HEK293 (cell line): ENCODE data around the gene TYMS.

ENCODE experiments used
- CTCF ChIA-PET: fragments of 350-600 bp; formaldehyde crosslinking; extraction: SDS; loops from one replicate; lab custom pipeline; 2021; ENCODE audit warnings: antibody characterized with exemption; lab: Yijun Ruan, JAX
- POLR2A ChIA-PET: fragments of 300-600 bp; formaldehyde crosslinking; extraction: SDS; loops from one replicate; lab custom pipeline; 2020; ENCODE audit warnings: antibody characterized with exemption, inconsistent platforms; lab: Yijun Ruan, JAX
- H3K27ac ChIP-seq: fragments of 200-500 bp; sonication (Bioruptor generic); 2 replicates; pipeline ENCODE4 v1.5.1; 2014; ENCODE audit warnings: low read depth, low read length, control low read depth, inconsistent platforms; ENCODE audit errors: extremely low read depth
- H3K36me3 ChIP-seq, 2 experiments: fragments of 200-500 bp in 1 of 2; sonication (Bioruptor generic) in 1 of 2; 1 replicate in 1 of 2; 2 replicates in 1 of 2; pipeline ENCODE4 v1.5.1; 2014 to 2017; ENCODE audit warnings: inconsistent platforms in 2 of 2, low read length in 2 of 2; ENCODE audit not compliant: control insufficient read depth in 2 of 2, insufficient read depth in 1 of 2
- H3K4me1 ChIP-seq: fragments of 200-500 bp; sonication (Bioruptor generic); 2 replicates; pipeline ENCODE4 v1.5.1; 2014; ENCODE audit warnings: mild to moderate bottlenecking, low read length, inconsistent platforms; ENCODE audit not compliant: control insufficient read depth, insufficient read depth
- H3K4me3 ChIP-seq: 2 replicates; pipeline ENCODE4 v1.5.1; 2011; ENCODE audit warnings: low read depth, mild to moderate bottlenecking, control low read depth, low read length, moderate library complexity
- H3K9me3 ChIP-seq: fragments of 200-500 bp; sonication (Bioruptor generic); 2 replicates; pipeline ENCODE4 v1.5.1; 2014; ENCODE audit warnings: low read depth, low read length, inconsistent platforms; ENCODE audit not compliant: control insufficient read depth, insufficient read depth
- AEBP2 ChIP-seq: fragments of 450-650 bp; formaldehyde crosslinking; IDR thresholded peaks from 2 replicates; pipeline ENCODE4 v1.5.1; 2016; ENCODE audit warnings: missing biosample characterization, missing genetic modification characterization, borderline replicate concordance
- ATF2 ChIP-seq: fragments of 450-650 bp; formaldehyde crosslinking; IDR thresholded peaks from 2 replicates; pipeline ENCODE4 v1.5.1; 2016; ENCODE audit warnings: missing biosample characterization, missing genetic modification characterization, low read depth
- BCL11B ChIP-seq: fragments of 450-650 bp; formaldehyde crosslinking; IDR thresholded peaks from 2 replicates; pipeline ENCODE4 v1.5.1; 2016; ENCODE audit warnings: low read depth, missing biosample characterization, missing genetic modification characterization
- EGR2 ChIP-seq: fragments of 450-650 bp; formaldehyde crosslinking; IDR thresholded peaks from 2 replicates; pipeline ENCODE4 v1.5.1; 2016; ENCODE audit warnings: low read depth, missing biosample characterization, missing genetic modification characterization
- RBAK ChIP-seq: fragments of 450-650 bp; formaldehyde crosslinking; IDR thresholded peaks from 2 replicates; pipeline ENCODE4 v1.5.1; 2016; ENCODE audit warnings: missing biosample characterization, missing genetic modification characterization
- SALL2 ChIP-seq: fragments of 450-650 bp; formaldehyde crosslinking; IDR thresholded peaks from 2 replicates; pipeline ENCODE4 v1.5.0; 2017; ENCODE audit warnings: missing biosample characterization, mild to moderate bottlenecking, missing genetic modification characterization, borderline replicate concordance
- TSHZ1 ChIP-seq: fragments of 450-650 bp; formaldehyde crosslinking; IDR thresholded peaks from 2 replicates; pipeline ENCODE4 v1.5.1; 2016; ENCODE audit warnings: missing biosample characterization, missing genetic modification characterization, borderline replicate concordance
- ZNF112 ChIP-seq: fragments of 450-650 bp; formaldehyde crosslinking; IDR thresholded peaks from 2 replicates; pipeline ENCODE4 v1.5.0; 2017; ENCODE audit warnings: missing biosample characterization, missing genetic modification characterization
- ZNF239 ChIP-seq: fragments of 450-650 bp; formaldehyde crosslinking; IDR thresholded peaks from 2 replicates; pipeline ENCODE4 v1.5.1; 2016; ENCODE audit warnings: missing biosample characterization, missing genetic modification characterization
- ZNF416 ChIP-seq: fragments of 450-650 bp; formaldehyde crosslinking; IDR thresholded peaks from 2 replicates; pipeline ENCODE4 v1.5.1; 2016; ENCODE audit warnings: missing biosample characterization, missing genetic modification characterization
- ZNF488 ChIP-seq: fragments of 450-650 bp; formaldehyde crosslinking; IDR thresholded peaks from 2 replicates; pipeline ENCODE4 v1.5.1; 2016; ENCODE audit warnings: missing biosample characterization, missing genetic modification characterization
- ZNF548 ChIP-seq: fragments of 450-650 bp; formaldehyde crosslinking; IDR thresholded peaks from 2 replicates; pipeline ENCODE4 v1.5.1; 2016; ENCODE audit warnings: missing biosample characterization, missing genetic modification characterization
- ZNF626 ChIP-seq: fragments of 450-650 bp; sonication (Bioruptor Pico); formaldehyde crosslinking; IDR thresholded peaks from 2 replicates; pipeline ENCODE4 v1.5.1; 2018; ENCODE audit warnings: missing biosample characterization, missing genetic modification characterization, inconsistent platforms
- ZNF677 ChIP-seq: fragments of 450-650 bp; IDR thresholded peaks from 2 replicates; pipeline ENCODE4 v1.5.0; 2018; ENCODE audit warnings: missing biosample characterization, mild to moderate bottlenecking, missing genetic modification characterization, moderate library complexity
- ZNF707 ChIP-seq: fragments of 450-650 bp; formaldehyde crosslinking; IDR thresholded peaks from 2 replicates; pipeline ENCODE4 v1.5.1; 2016; ENCODE audit warnings: missing biosample characterization, missing genetic modification characterization
- TF ChIP-seq, protein P1 (sequence below): fragments of 450-650 bp; formaldehyde crosslinking; IDR thresholded peaks from 2 replicates; pipeline ENCODE4 v1.5.1; 2017; ENCODE audit warnings: missing biosample characterization, missing genetic modification characterization
- TF ChIP-seq, protein P2 (sequence below): fragments of 450-650 bp; formaldehyde crosslinking; IDR thresholded peaks from 2 replicates; pipeline ENCODE4 v1.5.1; 2016; ENCODE audit warnings: missing biosample characterization, missing genetic modification characterization

Gene TYMS

DNA sequence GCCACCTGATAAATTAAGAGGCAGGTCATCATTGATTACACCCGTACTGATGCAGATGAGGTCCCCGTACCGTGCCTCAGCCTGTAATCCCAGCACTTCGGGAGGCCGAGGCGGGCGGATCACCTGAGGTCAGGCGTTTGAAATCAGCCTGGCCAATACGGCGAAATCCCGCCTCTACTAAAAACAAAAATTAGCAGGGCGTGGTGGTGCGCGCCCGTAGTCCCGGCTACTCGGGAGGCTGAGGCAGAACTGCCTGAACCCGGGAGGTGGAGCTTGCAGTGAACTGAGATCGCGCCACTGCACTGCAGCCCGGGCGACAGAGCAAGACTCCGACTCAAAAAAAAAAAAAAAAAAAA, 55.7 kb downstream of the TYMS start:
- ChIA-PET CTCF (interaction anchor here (0.7 to 2.2 kb wide), 12 partner anchors 10 to 251 kb away, joined by 3 to 10 read pairs (median 6); no protein-coding TSS in a partner anchor), POLR2A (interaction anchor here (0.5 to 1.1 kb wide), 13 partner anchors 8 to 126 kb away, joined by 3 to 6 read pairs (median 3); no protein-coding TSS in a partner anchor)
- H3K36me3 ChIP-seq = peaks cover 0 to 6% of the 10 kb centered on the region in 2 experiments; a peak in 1 of 3 replicates
- H3K9me3 ChIP-seq = no peaks in the 10 kb centered on the region
- no peak overlapping the region for H3K4me3 ChIP-seq
- TF ChIP-seq ZNF677 (tag by site-specific recombination) (no peak), TSHZ1 (tag by site-specific recombination) (no peak), BCL11B (no peak), ZNF416 (tag by site-specific recombination) (no peak), RBAK (tag by site-specific recombination) (no peak), ZNF488 (no peak), ZNF548 (tag by site-specific recombination) (no peak), AEBP2 (tag by site-specific recombination) (no peak), ZNF112 (tag by site-specific recombination) (no peak), ZNF239 (tag by site-specific recombination) (no peak), ATF2 (no peak), SALL2 (tag by site-specific recombination) (no peak), ZNF626 (tag by site-specific recombination) (no peak), ZNF707 (tag by site-specific recombination) (no peak), EGR2 (tag by site-specific recombination) (no peak)
- TF ChIP-seq, protein P1, sequence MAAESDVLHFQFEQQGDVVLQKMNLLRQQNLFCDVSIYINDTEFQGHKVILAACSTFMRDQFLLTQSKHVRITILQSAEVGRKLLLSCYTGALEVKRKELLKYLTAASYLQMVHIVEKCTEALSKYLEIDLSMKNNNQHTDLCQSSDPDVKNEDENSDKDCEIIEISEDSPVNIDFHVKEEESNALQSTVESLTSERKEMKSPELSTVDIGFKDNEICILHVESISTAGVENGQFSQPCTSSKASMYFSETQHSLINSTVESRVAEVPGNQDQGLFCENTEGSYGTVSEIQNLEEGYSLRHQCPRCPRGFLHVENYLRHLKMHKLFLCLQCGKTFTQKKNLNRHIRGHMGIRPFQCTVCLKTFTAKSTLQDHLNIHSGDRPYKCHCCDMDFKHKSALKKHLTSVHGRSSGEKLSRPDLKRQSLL (tag by site-specific recombination) = no peak
- TF ChIP-seq, protein P2, sequence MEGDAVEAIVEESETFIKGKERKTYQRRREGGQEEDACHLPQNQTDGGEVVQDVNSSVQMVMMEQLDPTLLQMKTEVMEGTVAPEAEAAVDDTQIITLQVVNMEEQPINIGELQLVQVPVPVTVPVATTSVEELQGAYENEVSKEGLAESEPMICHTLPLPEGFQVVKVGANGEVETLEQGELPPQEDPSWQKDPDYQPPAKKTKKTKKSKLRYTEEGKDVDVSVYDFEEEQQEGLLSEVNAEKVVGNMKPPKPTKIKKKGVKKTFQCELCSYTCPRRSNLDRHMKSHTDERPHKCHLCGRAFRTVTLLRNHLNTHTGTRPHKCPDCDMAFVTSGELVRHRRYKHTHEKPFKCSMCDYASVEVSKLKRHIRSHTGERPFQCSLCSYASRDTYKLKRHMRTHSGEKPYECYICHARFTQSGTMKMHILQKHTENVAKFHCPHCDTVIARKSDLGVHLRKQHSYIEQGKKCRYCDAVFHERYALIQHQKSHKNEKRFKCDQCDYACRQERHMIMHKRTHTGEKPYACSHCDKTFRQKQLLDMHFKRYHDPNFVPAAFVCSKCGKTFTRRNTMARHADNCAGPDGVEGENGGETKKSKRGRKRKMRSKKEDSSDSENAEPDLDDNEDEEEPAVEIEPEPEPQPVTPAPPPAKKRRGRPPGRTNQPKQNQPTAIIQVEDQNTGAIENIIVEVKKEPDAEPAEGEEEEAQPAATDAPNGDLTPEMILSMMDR (tag by site-specific recombination) = no peak
- H3K4me1 ChIP-seq = peaks cover 4% of the 10 kb centered on the region
- no peak overlapping the region for H3K27ac ChIP-seq
